ENCODE measurements around the gene EXOC4.
"Not testable (repeated sequence)": the region's sequence is repeated elsewhere in the genome, so short reads cannot be mapped to it uniquely, and the experiment has no call there.

The EXOC4 gene

DNA sequence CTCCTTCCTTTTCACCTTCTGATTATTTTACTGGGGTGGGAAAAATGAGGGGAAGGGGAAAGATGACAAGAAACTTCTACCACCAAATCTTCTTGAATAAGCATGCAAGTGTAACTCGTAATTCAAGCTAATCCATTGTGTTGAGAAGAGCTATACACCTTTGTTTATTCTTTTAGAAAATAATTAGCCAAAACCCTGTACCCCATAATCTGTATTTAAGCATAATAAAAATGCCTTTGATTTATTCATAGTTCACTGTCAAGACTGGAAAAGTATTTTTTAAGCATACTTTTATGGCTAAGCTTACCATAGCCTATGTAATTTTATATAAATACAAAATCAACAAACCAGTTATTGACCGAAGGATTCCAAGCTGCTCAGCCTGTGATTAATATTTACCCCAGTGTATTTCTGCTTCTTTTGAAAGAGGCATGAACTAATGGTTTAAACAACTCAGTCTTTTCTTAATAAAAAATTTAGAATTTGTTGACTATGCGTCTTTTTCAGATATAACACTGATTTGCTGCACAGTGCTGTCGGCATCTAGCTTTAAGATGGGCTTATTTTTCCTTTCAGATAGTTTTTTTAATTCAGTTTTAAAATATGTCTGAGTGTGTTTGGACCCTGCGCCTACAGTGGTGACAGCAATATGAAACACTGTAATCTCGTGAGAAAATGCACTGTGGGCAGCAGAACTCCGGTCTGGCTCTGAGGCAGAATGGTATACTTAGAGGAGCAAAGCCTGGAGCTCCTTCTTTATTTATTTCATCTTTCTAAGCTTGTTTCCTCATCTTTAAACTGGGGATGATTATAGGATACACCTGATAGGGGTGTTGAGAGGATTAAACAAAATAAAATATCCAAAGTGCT is 635.4 kb downstream of the EXOC4 start:
- ATAC-seq (no peak), DNase-seq (no peak)
- no peak overlapping the region for H3K27ac Mint-ChIP-seq
- no peaks in the 10 kb centered on the region for H3K4me1 Mint-ChIP-seq
- no peaks in the 10 kb centered on the region for H3K27me3 Mint-ChIP-seq
- H3K9me3 Mint-ChIP-seq: peaks cover 0 to 7% of the 10 kb centered on the region in 2 donors
- no peak overlapping the region for H3K4me3 Mint-ChIP-seq

DNA sequence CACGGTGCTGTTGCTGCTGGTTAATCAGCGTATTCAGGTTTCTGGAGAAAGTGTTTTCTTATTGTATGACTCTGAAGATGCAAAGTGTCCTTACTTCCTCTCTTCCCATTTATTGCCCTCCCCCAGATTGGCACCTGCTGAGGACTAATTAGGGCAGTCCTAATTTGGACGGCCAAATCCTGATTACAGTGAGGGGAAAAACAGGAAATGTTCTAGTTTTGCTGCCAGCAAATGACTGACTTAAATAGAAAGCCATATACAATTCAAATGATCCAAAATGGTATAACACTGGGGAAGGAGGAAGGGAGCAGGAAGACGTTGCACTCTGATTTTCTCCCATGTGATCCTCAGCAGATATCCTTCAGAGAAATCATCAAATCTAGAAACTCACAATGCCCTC is 651.9 kb downstream of the EXOC4 start:
- Mint-ChIP-seq H3K27ac (no peak overlapping the region), H3K4me1 (no peaks in the 10 kb centered on the region), H3K27me3 (no peaks in the 10 kb centered on the region), H3K4me3 (no peak overlapping the region), H3K9me3 (peaks cover 0 to 7% of the 10 kb centered on the region in 2 donors)
- DNase-seq: no peak
- ATAC-seq: no peak

DNA sequence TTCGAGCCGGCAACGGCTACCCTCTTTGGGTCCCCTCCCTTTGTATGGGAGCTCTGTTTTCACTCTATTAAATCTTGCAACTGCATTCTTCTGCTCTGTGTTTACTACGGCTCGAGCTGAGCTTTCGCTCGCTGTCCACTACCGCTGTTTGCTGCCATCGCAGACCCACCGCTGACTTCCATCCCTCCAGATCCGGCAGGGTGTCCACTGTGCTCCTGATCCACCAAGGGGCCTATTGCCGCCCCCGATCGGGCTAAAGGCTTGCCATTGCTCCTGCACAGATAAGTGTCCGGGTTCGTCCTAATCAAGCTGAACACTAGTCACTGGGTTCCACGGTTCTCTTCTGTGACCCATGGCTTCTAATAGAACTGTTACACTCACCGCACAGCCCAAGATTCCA is 653.7 kb downstream of the EXOC4 start:
- not testable (repeated sequence) for ATAC-seq, H3K9me3 Mint-ChIP-seq, H3K27me3 Mint-ChIP-seq, DNase-seq, H3K4me3 Mint-ChIP-seq, H3K4me1 Mint-ChIP-seq, H3K27ac Mint-ChIP-seq

DNA sequence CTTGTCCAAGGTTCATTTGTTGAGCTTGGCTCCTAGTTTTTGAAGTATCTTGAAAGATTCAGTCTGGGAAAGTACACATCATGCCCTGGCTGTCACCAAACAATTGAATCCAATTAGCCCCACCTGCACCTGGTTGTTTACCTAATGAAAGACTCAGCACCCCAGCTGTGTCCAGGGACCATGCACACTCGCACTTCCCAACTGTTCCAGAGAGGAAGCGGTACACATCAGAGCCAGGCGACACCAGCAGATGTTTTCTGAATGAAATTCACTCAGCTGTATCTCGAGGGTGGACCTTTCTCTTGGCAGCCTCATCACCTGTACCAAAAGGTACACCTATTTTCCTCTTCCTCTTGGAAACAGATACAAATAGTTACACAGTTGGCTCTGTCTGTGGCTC is 657.9 kb downstream of the EXOC4 start:
- no peak for ATAC-seq
- no peaks in the 10 kb centered on the region for H3K27me3 Mint-ChIP-seq
- peaks cover 0 to 3% of the 10 kb centered on the region in 2 donors for H3K9me3 Mint-ChIP-seq

DNA sequence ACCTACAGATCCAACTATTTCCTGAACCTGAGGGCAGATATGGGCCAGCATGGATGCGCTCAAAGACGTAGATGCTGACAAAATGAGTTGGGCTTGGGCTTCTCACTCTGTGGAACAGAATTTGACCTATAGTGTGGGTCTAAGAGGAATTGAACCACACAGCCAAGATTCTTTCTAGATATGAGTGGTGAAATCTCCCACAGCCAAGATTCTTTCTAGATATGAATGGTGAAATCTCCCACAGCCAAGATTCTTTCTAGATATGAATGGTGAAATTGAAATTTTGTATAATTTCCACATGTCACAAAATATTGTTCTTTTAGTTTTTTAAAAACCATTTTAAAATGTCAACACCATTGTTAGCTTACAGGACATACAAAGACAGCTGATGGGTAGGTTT is 658.8 kb downstream of the EXOC4 start:
- ATAC-seq: peak; percentile 57
- H3K27ac Mint-ChIP-seq: no peak overlapping the region
- H3K4me3 Mint-ChIP-seq: no peak overlapping the region
- no peaks in the 10 kb centered on the region for H3K9me3 Mint-ChIP-seq
- no peak for DNase-seq
- no peaks in the 10 kb centered on the region for H3K4me1 Mint-ChIP-seq
- no peaks in the 10 kb centered on the region for H3K27me3 Mint-ChIP-seq

More for the DNA sequence above, 657.9 kb downstream of the EXOC4 start:
- H3K4me1 Mint-ChIP-seq: no peaks in the 10 kb centered on the region
- no peak for DNase-seq
- no peak overlapping the region for H3K27ac Mint-ChIP-seq
- no peak overlapping the region for H3K4me3 Mint-ChIP-seq

DNA sequence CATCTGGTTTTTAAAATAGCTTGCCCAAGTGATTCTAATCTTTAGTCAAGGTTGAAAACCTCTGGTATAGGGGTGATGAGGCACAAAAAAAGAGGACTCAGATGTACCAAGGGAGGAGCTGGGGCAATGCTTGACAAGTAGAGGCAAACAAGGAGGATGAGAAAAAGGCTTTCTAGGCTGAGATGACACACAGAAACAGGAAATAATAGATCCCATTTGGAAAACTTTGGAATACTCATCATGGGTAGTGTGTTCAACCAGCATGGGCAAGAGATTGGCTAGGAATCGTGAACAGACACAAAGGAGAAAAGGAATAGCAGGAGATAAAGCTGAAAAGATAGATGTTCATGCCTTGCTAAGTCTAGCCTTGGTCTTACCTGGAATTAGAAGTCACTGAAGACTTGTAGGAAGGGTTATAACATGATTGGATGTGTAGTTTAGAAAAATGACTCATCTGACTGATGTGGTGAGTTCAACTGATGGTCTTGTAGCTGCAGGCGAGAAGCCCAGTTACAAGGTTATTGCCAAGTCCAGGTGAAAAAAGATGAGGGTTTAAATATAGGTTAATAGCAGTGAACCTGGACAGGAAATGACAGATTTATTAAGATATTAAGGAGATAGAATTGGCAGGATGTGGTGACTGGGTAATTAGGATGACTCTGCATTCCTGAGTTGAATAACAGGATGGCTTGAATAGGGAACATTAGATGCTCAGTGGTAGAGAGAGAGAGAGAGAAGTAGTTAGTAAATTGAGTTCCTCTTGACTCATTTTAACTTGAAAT is 660.2 kb downstream of the EXOC4 start:
- ATAC-seq: peak; percentile 82
- Mint-ChIP-seq H3K4me1 (no peaks in the 10 kb centered on the region), H3K9me3 (no peaks in the 10 kb centered on the region), H3K27ac (no peak overlapping the region), H3K4me3 (no peak overlapping the region), H3K27me3 (no peaks in the 10 kb centered on the region)
- DNase-seq: no peak

DNA sequence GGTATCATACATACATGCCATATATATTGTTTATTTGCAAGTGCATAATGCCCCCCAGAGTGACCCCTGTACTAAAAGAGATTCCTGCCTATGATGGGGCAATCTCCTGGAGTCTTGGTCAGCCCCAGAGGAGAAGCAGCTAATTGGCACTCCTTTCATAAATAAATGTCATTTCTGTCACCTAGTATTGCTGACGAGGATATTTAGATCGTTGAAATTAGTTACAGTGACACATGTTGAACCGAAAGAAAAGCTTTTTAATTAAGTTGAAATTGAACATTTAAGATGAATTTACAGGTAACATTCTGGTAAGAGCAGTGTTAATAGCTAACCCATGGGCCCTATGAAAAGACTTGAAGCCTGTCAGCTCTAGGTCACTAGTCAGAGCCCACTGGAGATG is 663.7 kb downstream of the EXOC4 start:
- H3K9me3 Mint-ChIP-seq: peaks cover 12 to 26% of the 10 kb centered on the region in 2 donors
- no peak overlapping the region for H3K27ac Mint-ChIP-seq
- H3K4me3 Mint-ChIP-seq: no peak overlapping the region
- no peaks in the 10 kb centered on the region for H3K27me3 Mint-ChIP-seq
- no peak for DNase-seq
- no peak for ATAC-seq
- H3K4me1 Mint-ChIP-seq: no peaks in the 10 kb centered on the region

DNA sequence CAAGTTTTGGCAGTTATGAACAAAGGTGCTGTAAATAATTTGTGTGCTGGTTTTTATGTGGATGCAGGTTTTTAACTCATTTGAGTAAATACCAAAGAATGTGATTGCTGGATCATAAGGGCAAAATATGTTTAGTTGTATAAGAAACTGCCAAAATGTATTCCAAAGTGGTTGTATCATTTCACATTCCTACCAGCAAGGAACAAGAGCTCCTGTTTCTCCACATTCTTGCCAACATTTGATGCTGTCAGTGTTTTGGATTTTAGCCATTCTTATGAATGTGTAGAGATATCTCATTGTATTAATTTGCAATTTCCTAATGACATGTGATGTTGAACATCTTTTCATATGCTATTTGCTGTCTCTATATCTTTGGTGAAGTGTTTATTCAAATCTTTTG is 666.9 kb downstream of the EXOC4 start:
- H3K4me1 Mint-ChIP-seq: no peaks in the 10 kb centered on the region
- no peak overlapping the region for H3K27ac Mint-ChIP-seq
- DNase-seq: no peak
- H3K9me3 Mint-ChIP-seq: peaks cover 15 to 31% of the 10 kb centered on the region in 2 donors
- no peak for ATAC-seq
- H3K27me3 Mint-ChIP-seq: no peaks in the 10 kb centered on the region
- no peak overlapping the region for H3K4me3 Mint-ChIP-seq

DNA sequence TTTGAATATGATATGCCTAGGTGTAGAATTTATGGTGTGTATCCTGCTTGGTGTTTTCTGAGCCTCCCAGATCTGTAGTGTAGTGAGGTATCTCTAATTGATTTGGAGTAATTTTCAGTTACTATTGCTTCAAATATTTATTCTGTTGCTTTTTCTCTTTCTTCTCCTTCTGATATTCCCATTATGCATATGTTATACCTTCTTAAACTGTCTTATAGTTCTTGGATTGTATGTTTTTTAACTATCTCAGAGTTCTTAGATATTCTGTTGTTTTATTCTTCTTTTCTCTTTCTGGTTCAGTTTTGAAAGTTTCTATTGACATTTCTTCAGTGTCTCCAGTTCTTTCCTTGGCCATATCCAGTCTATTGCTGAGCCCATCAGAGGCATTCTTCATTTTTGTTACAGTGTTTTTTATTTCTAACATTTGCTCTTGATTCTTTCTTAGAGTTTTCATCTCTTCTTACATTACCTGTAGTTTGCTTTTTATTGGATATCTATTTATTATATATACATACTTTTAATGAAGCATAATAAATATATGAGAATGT is 668.8 kb downstream of the EXOC4 start:
- DNase-seq (no peak), ATAC-seq (no peak)
- peaks cover 15 to 31% of the 10 kb centered on the region in 2 donors for H3K9me3 Mint-ChIP-seq
- no peak overlapping the region for H3K27ac Mint-ChIP-seq
- H3K4me3 Mint-ChIP-seq: no peak overlapping the region
- H3K4me1 Mint-ChIP-seq: no peaks in the 10 kb centered on the region
- H3K27me3 Mint-ChIP-seq: no peaks in the 10 kb centered on the region

DNA sequence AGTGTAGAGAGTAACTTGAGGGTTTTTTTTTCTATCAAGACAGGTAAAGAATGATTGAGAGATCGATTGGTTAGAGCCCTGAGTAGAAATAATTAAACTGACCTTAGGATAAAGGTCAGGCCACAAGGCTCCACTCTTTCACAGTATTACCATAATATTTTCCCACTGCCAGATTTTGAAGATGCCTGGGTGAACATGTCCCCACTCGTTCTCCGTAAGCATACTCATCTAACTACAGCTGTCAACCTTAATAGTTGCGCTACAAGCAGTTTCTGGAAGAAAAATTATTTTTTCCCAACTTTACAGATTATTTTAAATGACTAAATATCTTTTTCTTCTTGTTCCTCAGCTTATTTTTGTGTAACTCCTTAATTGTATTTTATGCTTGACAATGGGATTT is 671.1 kb downstream of the EXOC4 start:
- DNase-seq: no peak
- H3K4me3 Mint-ChIP-seq: no peak overlapping the region
- no peaks in the 10 kb centered on the region for H3K27me3 Mint-ChIP-seq
- no peak for ATAC-seq
- H3K4me1 Mint-ChIP-seq: no peaks in the 10 kb centered on the region
- peaks cover 15 to 31% of the 10 kb centered on the region in 2 donors for H3K9me3 Mint-ChIP-seq
- H3K27ac Mint-ChIP-seq: no peak overlapping the region

DNA sequence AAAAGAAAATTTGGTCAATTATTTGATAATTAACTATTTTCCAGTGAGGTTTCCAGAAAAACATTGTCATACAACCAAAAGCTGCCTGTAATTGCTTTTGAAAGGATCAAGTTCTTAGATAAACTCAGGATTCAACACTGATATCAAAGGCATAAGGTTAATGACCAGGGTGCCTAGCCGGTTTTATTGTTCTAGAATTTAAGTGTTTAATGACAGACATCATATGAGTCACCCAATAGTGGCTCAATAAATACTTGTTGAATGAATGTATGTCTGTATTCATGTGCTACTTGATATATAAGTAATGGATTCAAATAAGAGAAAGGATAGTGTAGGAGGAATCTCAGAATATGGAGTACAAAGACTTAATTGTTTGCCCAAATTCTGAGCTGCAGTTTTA is 678.2 kb downstream of the EXOC4 start:
- Mint-ChIP-seq H3K4me3 (no peak overlapping the region), H3K27ac (no peak overlapping the region), H3K9me3 (no peaks in the 10 kb centered on the region), H3K27me3 (no peaks in the 10 kb centered on the region), H3K4me1 (no peaks in the 10 kb centered on the region)
- DNase-seq (no peak), ATAC-seq (no peak)

DNA sequence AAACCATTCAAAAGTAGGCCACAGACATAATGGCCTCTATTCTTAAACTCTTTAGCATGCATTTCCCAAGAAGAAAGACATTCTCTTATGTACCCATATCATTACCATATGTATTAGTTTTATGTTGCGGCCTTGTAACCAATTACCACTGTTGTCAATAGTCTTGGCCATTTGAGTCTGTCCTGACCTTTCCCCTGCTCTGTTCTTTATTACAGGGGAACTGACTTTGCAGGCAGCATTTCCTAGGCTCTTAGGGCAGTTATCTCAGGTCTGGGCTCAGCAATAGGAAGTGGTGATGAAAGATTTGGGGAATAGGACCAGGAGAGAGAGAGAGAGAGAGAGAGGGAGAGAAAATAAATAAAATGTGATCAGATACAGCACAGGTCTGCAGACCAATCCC is 679.7 kb downstream of the EXOC4 start:
- H3K27ac Mint-ChIP-seq: no peak overlapping the region
- H3K9me3 Mint-ChIP-seq: no peaks in the 10 kb centered on the region
- H3K27me3 Mint-ChIP-seq: no peaks in the 10 kb centered on the region
- H3K4me1 Mint-ChIP-seq: no peaks in the 10 kb centered on the region
- no peak for ATAC-seq
- DNase-seq: no peak
- H3K4me3 Mint-ChIP-seq: no peak overlapping the region

DNA sequence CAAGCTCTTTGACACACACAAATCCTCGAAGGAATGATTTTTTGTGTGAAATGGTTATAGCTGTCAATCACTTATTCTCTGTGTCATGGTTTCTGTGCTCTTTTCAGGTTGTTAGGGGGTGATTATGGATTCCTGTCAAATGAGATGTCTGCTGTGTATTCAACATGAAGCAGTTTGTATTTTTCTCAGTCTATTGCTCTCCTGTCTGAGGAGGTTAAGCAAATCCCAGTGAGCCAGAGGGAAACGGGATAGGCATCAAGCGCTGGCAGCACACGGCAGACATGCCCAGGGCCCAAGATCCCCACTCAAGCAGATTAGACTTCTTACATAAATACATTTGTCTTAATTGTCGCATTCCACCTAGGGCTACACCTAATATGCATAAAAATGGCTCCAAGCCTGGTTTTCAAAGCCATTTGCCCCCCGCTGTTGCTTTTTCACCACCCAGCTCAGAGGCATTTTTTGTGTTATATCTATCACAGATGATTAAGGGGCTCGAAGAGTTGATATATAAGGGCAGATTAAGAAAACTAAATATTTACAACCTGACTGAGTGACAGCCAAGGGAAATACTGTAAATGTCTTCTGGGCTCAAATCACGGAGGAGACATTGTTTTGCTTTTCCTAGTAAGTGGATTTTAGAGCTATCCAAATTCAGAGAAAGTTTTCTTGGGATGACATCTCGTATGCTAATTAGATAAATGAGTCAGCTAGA is 681.5 kb downstream of the EXOC4 start:
- Mint-ChIP-seq H3K4me3 (no peak overlapping the region), H3K9me3 (no peaks in the 10 kb centered on the region), H3K4me1 (no peaks in the 10 kb centered on the region), H3K27ac (no peak overlapping the region), H3K27me3 (no peaks in the 10 kb centered on the region)
- ATAC-seq: no peak
- DNase-seq: no peak

DNA sequence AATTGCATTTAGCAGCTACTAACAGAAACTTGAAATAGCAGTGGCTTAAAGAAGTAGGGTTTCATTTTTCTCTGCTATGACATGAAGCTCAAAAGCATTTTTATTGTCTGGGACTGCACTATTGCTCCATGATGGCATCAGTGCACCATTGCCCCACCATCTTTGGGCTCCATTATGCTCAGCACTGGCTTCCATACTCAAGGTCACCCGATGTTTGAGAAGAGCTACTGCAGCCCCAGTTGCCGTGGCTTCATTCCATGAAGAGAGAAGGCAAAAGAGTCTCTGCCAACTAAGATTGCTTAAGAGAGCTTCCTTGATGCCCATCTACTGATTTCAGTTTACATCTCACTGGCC is 682.1 kb downstream of the EXOC4 start:
- DNase-seq (no peak), ATAC-seq (no peak)
- Mint-ChIP-seq H3K9me3 (no peaks in the 10 kb centered on the region), H3K4me1 (no peaks in the 10 kb centered on the region), H3K27ac (no peak overlapping the region), H3K4me3 (no peak overlapping the region), H3K27me3 (no peaks in the 10 kb centered on the region)

DNA sequence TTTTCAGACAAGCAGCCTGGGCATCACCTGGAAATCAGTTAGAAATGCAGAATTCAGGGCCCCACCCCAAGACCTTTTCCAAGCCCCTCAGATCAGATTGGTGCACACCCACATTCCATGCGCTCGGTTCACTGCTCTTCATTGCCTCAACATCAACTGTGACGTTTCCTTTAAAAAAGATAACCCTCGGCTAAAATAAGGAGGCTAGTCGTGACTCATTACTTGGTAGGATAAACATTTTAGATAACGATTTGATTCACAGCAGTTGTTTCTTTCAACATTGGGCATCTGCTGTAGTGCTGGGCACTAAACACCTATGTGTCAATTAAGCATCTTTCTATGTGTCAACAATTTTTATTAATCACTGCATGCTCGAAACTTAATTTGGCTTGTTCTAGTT is 683.2 kb downstream of the EXOC4 start:
- no peak overlapping the region for H3K27ac Mint-ChIP-seq
- no peak for ATAC-seq

DNA sequence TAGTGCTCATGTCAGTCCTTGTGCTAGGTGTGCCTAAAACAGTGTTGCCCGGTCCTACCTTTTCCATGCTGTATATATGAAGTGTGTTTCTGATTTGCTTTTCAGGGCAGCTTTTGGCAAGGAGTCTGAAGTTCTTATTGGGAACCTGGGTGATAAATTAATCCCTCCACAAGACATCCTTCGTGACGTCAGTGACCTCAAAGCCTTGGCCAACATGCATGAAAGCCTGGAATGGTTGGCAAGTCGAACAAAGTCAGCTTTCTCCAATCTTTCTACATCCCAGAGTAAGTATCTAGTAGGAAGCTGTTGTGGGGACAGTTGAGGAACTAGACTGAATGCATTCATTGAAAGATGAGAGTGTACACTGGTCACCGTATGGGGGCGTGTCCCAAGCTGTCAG is 684.9 kb downstream of the EXOC4 start:
- Mint-ChIP-seq H3K27ac (no peak overlapping the region), H3K4me1 (no peaks in the 10 kb centered on the region), H3K27me3 (no peaks in the 10 kb centered on the region), H3K4me3 (no peak overlapping the region), H3K9me3 (no peaks in the 10 kb centered on the region)
- DNase-seq (no peak), ATAC-seq (no peak)

More for the DNA sequence above, 683.2 kb downstream of the EXOC4 start:
- no peaks in the 10 kb centered on the region for H3K9me3 Mint-ChIP-seq
- H3K27me3 Mint-ChIP-seq: no peaks in the 10 kb centered on the region
- H3K4me3 Mint-ChIP-seq: no peak overlapping the region
- H3K4me1 Mint-ChIP-seq: no peaks in the 10 kb centered on the region
- DNase-seq: no peak

All from stimulated activated naive CD8-positive, alpha-beta T cell treated with anti-CD3 and anti-CD28 coated beads, Interleukin-15, amount 100 ng/mL, for 72 hours (primary cell).